GM19328 (cell line): ENCODE data around the gene PIH1D1.

Experiments used
- ATAC-seq: cut with Tn5 transposase; IDR thresholded peaks from one replicate; pipeline ENCODE4 v1.9.1; 2021; ENCODE audit warnings: mild to moderate bottlenecking, moderate library complexity; ENCODE audit not compliant: unreplicated experiment

The PIH1D1 gene

DNA sequence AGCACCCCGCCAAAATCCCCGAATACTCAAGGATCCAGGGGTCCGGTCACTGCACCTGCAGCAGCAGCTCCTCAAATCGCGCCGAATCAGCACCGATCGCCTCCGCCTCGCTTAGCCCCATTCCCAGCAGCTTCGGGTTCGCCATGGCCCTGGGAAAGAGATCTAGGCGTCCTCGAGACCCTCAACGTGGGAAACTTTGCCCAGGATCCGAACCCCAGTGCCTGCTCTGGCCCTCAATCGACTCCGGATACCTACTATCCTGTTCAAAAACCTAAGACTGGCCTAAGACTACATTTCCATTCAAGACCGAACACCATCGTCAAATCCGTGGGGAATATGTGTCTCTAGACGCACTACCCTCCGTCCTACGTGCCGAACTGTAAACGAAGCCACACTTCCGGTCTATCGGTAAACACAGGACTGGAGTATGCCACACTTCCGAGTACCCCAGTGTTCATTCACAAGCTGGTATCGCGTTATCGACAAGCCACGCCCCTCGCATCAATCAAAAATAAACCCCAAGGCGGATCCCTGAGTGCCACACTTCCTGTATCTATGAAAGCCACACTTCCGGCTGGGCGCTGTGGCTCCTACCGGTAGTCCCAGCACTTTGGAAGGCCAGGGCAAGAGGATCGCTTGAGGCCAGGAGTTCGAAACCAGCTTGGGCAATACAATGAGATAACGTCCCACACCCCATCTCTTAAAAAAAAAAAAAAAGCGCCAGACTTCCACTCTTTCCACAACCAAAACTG lies at the start of gene PIH1D1:
Gene PIH1D1 (minus strand): TSS at position 385 of the 752 bp plus-strand sequence. CDS start 240 bp downstream, at position 145.
- peak; percentile 49 for ATAC-seq

DNA sequence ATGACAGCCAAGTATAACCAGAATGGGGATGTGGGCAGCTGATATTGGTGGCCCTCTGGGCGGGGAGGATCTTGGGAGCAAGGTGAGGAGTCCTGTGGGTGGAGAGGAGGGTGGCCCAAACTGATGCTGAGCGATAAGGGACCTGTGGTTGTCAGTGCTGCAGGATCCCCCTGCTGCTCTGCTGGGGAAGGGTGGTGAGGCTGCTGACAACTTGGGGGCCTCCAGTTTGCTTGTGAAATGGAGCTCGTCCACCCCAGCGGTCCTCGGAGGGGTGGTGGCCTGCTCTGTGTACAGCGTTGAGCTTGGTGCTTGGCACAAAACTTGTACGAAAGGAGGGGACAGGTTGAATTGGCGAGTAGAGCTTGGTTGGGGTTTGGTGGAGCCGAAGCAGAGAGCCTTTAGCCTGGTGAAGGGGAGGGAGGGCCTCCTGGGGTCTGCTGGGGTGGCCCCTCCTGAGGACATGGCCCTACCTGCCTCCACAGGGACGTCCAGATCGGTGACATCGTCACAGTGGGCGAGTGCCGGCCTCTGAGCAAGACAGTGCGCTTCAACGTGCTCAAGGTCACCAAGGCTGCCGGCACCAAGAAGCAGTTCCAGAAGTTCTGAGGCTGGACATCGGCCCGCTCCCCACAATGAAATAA lies 47.5 kb upstream of the PIH1D1 start:
- no peak for ATAC-seq

DNA sequence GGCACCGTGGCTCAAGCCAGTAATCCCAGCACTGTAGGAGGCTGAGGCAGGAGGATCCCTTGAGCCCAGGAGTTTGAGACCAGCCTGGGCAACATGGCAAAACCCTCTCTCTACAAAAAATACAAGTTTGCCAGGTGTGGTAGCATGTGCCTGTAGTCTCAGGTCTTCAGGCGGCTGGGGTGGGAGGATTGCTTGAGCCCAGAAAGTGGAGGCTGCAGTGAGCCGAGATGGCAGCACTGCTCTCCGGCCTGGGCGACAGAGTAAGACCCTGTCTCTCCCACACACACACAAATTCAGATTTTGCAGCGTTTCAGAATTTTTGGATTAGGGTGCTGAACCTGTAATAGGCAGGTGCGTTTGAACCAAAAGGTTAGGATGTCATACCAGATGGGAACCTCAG lies 46.9 kb upstream of the PIH1D1 start:
- ATAC-seq: no peak

DNA sequence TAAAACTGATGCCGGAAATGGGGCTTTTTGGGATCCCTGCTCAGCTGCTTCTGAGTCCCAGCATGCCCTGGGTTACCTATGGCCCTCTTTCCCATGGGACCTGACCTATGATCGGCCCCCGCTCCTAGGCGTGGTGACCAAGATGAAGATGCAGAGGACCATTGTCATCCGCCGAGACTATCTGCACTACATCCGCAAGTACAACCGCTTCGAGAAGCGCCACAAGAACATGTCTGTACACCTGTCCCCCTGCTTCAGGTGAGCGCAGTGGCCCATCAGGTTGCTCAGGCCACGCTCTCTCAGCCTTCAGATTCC lies 46.1 kb upstream of the PIH1D1 start:
- ATAC-seq: no peak

DNA sequence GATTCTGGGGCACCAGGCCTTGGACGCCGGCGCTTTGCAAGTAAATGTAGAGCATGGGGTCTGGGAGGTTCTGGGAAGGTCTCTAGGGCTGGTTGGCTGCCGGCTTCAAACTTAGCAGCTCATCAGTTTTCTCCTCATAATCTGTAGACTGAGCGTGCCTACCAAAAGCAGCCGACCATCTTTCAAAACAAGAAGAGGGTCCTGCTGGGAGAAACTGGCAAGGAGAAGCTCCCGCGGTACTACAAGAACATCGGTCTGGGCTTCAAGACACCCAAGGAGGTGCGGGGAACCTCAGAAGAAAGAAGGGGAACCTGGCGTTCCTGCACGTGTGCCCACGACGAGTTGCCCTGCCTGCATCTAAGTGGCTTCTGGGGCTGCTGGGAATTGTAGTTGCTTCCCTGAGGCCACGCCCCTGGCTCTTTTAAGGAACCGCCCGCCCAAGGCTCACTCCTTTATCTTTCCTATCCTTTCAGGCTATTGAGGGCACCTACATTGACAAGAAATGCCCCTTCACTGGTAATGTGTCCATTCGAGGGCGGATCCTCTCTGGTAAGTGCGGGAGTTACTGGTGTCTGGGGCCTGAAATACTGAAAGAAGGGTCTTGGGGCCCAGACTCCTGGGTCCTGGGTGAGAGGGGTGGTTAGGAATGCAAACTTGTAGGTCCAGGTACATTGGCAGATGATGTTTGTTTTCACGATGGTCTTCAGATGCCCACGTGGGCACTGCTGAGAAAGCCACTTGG lies 45.6 kb upstream of the PIH1D1 start:
- no peak for ATAC-seq

DNA sequence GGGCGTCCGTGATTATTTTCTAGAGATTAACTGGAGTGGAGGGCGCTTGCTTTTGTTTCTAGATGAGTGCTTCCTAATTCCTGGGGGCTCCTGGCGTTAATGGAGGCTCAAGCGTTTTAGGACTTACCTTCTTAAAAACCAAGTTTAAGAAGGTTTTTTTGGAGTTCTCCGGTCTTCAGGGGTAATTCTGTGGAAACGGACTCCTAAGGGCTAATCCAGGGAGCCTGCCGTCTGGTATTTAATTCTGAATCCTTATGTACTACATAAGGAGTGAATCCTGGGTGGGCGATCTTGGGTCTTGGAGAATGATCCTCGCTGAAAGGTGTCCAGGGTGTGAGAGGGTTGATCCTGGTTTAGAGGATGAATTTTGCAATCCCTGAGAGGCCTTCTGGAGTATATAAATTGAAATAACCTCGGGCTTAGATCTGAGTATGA lies 45.0 kb upstream of the PIH1D1 start:
- no peak for ATAC-seq

DNA sequence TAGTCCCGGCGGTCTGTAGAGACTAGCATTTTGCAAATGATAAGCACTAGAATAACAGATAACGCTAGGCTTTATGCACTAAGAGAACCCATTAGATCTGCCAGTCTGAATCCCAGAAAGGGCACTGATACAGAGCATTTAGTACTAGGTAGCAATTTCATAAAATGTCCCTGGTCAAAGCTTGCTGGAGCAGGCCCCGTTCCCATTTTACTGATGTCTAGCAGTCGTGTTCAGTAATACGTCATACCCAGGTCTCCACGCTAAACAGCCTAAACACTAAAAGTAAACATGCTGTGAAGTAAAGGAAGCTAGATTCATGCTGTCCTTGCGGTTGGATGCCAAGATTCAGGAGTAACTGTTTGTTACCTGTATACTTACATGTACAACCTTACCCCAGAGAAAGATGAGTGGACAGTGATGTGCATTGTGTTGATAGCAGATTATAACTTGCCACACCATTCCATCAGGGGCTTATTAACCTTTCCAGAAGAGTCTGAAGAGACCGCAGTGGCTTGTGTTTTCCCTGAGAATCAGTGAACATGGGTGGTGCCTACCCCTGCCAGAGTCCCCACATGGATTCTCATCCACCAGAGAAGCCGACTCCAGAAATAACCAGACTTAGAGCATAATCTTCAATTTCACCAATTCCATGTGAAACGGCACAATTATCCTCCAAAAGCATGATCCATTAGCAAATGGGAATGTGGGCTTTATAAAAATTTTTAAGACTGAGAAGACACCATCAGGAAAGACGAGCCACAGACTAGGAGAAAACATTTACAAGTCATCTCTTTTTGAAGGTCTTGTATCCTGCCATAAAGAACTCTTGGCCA lies 41.2 kb upstream of the PIH1D1 start:
- no peak for ATAC-seq

DNA sequence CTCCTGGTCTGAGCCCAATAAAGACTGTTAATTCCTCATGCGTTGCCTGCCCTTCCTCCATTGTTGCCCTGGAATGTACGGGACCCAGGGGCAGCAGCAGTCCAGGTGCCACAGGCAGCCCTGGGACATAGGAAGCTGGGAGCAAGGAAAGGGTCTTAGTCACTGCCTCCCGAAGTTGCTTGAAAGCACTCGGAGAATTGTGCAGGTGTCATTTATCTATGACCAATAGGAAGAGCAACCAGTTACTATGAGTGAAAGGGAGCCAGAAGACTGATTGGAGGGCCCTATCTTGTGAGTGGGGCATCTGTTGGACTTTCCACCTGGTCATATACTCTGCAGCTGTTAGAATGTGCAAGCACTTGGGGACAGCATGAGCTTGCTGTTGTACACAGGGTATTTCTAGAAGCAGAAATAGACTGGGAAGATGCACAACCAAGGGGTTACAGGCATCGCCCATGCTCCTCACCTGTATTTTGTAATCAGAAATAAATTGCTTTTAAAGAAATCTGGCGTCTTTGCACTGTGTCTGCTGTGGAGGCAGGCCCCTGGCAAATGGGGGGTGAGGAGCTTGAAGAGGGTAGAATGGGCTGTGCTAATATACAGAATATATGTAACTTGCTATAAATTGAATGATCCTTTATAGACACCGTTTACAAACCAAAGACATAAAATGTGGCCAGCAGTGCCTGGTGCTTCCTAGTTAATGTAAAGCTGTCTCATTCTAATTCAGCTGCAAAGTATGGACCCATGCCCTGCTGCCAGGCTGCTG lies 40.4 kb upstream of the PIH1D1 start:
- no peak for ATAC-seq

DNA sequence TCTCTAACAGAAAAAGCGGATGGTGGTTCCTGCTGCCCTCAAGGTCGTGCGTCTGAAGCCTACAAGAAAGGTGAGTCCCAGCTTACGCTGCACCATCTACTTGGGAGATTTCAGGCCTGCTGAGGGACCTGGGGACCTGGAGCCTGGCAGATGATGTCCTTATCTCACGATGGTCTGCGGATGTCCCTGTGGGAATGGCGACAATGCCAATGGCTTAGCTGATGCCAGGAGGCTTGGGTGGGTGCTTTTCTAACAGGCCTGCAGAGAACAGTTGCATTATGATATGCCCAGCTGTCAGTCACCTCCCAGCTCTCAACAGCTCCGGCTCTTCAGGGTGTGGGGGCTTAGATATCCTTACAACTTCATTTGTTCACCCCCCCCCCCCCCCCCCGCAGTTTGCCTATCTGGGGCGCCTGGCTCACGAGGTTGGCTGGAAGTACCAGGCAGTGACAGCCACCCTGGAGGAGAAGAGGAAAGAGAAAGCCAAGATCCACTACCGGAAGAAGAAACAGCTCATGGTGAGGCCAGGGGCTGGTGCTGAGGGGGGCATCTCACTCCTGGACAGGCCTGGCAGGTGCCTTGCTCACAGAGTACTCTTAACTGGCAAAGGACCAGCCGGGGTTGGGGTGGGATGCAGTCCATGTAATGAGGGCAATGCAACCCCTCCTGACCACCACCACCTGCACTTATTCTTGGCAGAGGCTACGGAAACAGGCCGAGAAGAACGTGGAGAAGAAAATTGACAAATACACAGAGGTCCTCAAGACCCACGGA lies 39.6 kb upstream of the PIH1D1 start:
- ATAC-seq: no peak

DNA sequence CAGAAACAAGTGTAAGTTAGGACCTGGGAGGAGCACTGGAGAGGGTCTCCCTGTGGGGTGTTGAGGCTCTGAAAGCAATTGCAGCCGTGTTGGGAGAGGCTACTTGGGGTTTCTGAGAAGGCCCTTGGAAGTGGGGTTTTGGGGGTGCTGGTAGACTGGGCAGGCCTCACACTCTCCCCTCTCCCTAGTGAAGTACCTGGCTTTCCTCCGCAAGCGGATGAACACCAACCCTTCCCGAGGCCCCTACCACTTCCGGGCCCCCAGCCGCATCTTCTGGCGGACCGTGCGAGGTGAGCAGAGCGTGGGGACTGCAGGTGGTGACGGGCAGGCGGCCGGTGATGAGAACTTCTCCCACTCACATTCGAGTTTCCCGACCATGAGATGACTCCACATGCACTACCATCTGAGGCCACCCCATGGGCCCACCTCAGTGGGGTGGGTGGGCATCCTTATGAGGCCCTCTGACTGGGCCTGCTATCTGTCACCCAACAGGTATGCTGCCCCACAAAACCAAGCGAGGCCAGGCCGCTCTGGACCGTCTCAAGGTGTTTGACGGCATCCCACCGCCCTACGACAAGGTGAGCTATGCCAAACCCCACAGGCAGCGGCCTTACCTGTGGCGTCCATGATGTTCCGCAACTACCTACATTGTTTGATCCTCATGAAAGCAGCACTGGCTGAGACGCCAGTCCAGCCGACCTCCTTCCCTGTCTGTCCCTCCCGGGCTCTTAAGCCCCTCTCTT lies 38.8 kb upstream of the PIH1D1 start:
- ATAC-seq: no peak

DNA sequence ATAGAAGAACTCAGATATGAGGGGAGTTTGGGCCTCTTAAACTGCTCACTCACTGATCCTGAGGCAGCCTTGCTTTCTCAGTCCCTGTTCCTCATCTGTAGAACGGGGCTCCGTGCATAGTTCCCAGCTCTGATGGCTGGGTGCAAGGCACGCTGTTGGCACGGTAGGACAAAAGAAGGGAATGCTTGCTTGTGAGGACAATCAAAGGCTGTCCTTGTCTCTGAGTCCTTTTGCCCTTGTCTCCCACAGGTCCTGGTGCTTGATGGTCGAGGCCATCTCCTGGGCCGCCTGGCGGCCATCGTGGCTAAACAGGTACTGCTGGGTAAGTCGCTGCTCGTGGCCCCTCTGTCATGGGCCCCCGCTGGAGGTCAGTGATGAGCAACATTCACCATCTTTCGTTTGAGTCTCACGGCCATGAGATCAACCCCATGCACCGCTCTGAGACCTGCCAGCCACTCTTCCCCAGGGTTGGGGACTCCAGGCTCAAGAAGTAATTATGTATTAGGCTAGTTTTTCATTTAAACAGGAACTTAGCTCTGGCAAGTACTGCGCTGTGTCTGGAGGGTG lies 38.1 kb upstream of the PIH1D1 start:
- no peak for ATAC-seq

DNA sequence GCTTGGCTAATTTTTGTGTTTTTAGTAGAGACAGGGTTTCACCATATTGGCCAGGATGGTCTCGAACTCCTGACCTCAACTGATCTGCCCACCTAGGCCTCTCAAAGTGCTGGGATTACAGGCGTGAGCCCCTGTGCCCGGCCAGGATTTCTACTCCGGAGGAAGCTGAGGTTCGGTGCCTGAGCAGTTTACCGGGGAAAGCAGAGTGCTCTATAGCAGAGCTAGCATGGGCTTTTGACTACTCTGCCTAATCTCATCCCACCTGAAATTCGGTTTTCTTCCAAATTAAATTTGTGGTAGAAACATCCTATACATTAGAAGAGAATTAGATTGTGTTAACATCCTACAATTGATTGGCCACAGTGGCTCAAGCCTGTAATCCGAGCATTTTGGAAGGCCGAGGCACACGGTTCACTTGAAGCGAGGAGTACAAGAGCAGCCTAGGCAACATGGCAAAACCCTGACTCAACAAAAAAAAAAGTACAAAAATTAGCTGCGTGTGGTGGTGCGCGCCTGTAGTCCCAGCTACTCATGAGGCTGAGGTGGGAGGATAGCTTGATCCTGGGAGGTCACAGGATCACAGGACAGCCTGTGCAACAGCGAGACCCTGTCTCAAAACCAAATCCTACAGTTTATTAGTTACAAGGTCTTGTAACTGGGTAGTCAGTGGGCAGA lies 37.4 kb upstream of the PIH1D1 start:
- ATAC-seq: no peak

DNA sequence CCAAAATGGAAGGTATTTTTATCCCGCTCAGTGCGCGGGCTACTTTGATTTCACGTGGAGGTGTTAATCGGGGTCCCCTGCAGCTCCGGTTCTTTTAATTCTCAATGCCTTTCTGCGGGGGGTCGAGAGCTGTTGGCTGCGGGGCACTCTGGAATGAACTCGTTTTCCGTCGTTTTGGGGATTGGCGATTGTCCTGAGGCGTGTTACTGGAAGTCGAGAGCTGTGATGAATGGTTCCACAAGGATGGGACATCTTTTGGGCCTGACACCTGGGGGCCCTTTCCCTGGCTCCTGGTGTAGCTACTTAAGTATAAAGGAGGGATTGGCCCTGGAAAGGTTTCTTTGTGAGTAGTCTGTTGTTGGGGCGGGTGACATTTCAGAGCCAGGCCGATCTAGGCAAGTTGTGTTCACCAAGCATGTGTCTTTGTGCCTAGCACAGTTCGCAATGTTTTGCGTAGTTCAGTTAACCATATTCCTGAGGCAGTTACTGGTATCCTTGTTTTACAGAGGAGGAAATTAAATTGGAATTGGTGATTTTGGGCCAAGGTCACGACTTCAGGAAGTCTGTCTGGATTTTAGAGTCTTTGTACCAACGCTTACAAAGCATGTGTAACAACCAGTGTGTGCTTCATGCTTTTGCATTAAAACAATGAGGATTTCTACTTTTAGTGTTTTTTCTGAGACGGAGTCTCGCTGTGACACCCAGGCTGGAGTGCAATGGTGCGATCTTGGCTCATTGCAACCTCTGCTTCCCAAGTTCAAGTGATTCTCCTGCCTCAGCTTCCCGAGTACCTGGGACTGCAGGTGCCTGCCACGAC lies 36.6 kb upstream of the PIH1D1 start:
- no peak for ATAC-seq

DNA sequence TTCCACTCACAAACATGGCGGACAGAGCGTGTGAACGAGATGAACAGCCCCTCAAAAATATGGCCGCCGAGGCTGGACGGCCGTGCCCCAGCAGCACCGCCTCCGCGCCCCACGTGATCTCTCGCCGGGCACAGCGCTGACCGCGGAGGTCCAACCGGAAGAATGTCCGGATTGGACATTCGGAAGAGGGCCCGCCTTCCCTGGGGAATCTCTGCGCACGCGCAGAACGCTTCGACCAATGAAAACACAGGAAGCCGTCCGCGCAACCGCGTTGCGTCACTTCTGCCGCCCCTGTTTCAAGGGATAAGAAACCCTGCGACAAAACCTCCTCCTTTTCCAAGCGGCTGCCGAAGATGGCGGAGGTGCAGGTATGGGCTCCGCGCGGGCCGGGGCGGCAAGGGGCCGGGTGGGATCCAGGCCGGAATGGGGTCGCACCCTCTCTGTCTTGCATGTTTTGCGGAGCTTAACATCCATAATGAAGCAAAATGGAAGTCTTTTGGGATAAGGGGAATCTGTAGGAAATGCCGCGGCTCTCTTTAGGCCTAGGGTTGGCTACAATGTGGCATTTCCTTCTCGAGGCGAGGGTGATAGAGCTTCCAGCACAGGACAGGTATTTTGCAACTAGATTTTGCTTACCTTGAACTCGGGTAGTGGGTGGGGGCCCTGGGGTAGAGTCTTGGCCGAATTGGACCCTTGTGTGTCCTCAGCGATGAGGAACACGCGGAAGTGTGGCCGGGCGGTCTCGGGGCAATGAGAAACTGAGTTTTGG lies 35.8 kb upstream of the PIH1D1 start, which contains the start of gene RPL13A:
Gene RPL13A (plus strand): TSS at position 332 of the 769 bp plus-strand sequence. CDS start 22 bp downstream, at position 354.
- ATAC-seq: peak; percentile 95

DNA sequence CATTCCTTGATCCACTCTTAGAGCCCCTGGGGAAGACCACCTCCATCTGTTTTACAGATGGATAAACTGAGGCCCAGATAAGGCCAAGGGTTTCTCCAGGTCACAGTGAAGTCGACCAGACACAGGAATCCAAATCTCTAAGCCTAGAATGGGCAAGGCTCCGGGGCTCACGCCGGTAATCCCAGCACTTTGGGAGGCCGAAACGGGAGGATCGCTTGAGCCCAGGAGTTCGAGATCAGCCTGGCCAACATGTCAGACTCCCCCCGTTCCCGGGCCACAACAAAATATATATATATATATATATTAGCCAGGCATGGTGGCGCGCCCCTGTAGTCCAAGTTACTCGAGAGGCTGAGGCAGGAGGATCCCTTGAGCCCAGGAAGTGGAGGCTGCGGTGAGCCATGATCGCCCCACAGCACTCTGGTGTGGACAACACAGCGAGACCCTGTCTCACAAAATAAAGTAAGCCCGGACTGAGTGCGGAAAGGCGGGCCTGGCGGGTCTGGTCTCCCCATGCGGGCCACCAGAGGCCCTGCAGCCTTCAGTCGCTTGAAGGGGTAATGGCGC lies 35.2 kb upstream of the PIH1D1 start:
- no peak for ATAC-seq

DNA sequence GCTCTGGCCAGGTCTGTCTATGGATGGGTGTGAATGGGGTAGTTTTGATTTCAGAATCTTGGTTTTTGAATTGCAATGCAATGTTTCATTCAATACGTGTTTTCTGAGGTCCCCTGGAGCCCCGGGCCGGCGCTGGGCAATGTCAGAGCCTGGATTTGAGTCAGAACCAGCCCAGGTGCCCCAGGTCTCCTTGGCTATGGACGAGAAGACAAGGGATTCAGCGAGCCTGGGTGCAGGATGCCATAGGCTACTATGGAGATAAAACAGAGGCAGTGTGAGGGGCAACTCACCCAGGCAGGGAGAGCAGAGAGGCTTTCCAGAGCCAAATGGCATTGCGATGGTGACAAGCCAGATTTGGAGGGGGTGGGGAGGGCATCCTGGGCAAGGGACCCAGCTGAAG lies 34.6 kb upstream of the PIH1D1 start:
- no peak for ATAC-seq
